ENCODE measurements around the gene SLC22A4.

The SLC22A4 gene

GRCh38 chr5:132293992-132294727 is at the start of gene SLC22A4:
TSS of gene SLC22A4 (plus strand) at chr5:132294394. CDS start at chr5:132294617, 223 bp downstream.
- TF ChIP-seq CTCF (IDR thresholded peaks at IDR 0.05; ENCODE audit: low read depth, low read length), result no peak
- DNase-seq (ENCODE audit: extremely low read depth, low read depth), result peak; percentile 80

GRCh38 chr5:132245593-132245992 is 48.6 kb upstream of the SLC22A4 start:
- no peak for DNase-seq (ENCODE audit: extremely low read depth, low read depth)

GRCh38 chr5:132246806-132247205 is 47.4 kb upstream of the SLC22A4 start:
- no peak for TF ChIP-seq CTCF (IDR thresholded peaks at IDR 0.05; ENCODE audit: low read depth, low read length)

More at GRCh38 chr5:132245593-132245992, 48.6 kb upstream of the SLC22A4 start:
- no peak for TF ChIP-seq CTCF (IDR thresholded peaks at IDR 0.05; ENCODE audit: low read depth, low read length)

GRCh38 chr5:132250547-132250946 is 43.6 kb upstream of the SLC22A4 start:
- no peak for TF ChIP-seq CTCF (IDR thresholded peaks at IDR 0.05; ENCODE audit: low read depth, low read length)
- DNase-seq (ENCODE audit: extremely low read depth, low read depth), result no peak

More at GRCh38 chr5:132246806-132247205, 47.4 kb upstream of the SLC22A4 start:
- no peak for DNase-seq (ENCODE audit: extremely low read depth, low read depth)

- no peak for DNase-seq (ENCODE audit: extremely low read depth, low read depth)
Observed at GRCh38 chr5:132251220-132251725, 42.9 kb upstream of the SLC22A4 start.

GRCh38 chr5:132253008-132253441 is 41.2 kb upstream of the SLC22A4 start:
- TF ChIP-seq CTCF (IDR thresholded peaks at IDR 0.05; ENCODE audit: low read depth, low read length), result no peak
- no peak for DNase-seq (ENCODE audit: extremely low read depth, low read depth)

More at GRCh38 chr5:132251220-132251725, 42.9 kb upstream of the SLC22A4 start:
- no peak for TF ChIP-seq CTCF (IDR thresholded peaks at IDR 0.05; ENCODE audit: low read depth, low read length)

Data from AG09319 (cell line).